ENCODE results near the gene GHITM.
"Not testable (repeated sequence)": the region's sequence is repeated elsewhere in the genome, so short reads cannot be mapped to it uniquely, and the experiment has no call there.

GHITM gene, protein sequence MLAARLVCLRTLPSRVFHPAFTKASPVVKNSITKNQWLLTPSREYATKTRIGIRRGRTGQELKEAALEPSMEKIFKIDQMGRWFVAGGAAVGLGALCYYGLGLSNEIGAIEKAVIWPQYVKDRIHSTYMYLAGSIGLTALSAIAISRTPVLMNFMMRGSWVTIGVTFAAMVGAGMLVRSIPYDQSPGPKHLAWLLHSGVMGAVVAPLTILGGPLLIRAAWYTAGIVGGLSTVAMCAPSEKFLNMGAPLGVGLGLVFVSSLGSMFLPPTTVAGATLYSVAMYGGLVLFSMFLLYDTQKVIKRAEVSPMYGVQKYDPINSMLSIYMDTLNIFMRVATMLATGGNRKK

DNA sequence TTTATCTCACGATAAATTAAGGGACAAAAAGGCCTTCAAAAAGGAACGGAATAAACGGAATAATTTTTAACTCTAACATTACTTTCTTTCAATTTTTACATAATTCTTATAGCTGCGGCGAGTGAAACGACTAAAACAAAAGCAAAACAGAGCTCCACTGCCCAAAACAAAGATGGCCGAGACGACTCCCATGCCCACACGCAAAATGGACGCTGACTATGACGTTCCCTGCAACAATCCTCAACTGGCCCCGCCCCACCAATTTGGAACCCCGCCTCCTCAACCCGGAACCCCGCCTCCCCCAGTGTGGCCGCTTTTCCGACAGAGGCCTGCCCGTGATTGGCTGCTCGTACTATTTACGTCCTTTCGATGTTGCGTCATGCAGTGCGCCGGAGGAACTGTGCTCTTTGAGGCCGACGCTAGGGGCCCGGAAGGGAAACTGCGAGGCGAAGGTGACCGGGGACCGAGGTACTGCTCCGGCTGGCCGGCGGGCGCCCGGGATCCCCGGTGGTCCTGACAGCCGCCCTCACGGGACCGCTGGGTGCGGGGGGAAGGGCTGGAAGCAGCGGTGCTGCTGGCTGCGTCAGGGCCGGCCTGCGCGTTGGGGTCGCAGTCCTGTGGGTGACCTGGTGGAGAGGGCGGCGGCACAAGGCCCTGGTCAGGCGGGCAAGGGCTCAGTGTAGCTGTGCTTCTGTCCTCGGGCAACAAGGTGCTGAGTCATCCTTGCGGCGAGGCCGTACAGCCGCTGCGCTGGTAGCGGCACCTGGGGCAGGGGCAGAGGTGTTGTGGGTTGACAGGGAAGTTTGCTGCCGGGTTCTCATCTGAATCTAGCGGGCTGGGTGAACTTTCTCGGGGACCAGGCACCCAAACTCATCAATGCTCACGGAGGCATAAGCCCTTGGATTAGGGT, at the start of gene GHITM:
Gene GHITM, plus strand, starts transcription at position 384 of the 910 bp plus-strand sequence. CDS start 1,992 bp downstream, outside the sequence.
- peak; percentile 99 for DNase-seq

DNA sequence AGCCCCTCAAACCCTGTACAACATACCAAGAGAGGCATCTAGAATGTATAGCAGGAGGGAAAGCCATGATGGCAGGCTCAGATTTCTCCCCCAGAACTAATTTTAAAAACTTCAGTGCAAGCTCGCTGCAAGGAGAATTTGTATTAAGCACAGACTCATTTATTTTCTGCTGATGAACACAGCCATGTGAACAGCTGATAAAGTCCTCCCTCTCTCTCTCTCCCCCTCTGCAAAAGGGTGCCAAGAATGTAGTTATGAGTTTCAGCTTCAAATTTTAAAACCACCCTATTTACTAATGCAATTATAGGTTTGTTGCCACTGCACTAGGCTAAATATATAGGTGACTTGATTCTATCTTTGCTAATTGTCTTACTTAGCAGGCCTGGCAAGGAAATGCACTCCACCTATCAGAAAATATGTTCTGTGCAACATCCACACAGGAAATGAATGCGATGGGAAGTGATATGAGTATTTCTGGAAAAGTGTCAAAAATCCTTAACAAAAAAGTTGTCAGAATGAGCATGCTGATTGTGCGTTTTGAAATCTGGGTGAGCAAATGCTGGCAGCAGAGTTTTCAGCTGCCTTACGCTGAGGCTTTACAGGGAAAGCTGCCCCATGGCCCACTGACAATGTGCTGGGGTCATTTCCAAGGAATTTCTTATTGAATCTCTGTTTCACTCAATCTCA, 43.4 kb upstream of the GHITM start:
- no peak for DNase-seq

DNA sequence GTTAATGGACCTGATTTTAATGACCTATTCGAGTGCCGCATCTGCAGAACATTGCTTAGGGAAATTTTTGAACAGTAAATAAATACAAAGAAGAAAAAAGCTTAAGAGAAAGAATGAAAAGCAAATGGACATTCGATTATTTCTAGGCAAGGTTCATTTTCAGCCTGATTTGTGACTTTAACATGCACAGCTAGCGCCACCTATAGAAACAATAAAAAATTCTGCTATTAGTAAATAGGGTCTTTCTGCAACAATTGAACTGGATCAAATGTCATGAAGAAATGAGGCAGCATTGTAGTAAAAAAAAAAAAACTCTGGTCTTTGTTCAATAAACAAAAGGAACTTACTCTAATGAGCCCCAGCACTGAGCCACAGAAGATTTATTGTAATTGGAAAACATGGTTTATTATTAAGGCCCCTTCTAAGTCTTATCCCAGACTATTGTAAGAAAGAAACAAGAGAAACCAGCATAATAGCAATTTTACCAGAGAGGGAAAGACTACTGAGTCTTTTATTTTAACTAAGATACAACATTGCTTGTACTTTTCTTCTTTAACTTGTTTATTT, 41.4 kb upstream of the GHITM start:
- no peak for DNase-seq

DNA sequence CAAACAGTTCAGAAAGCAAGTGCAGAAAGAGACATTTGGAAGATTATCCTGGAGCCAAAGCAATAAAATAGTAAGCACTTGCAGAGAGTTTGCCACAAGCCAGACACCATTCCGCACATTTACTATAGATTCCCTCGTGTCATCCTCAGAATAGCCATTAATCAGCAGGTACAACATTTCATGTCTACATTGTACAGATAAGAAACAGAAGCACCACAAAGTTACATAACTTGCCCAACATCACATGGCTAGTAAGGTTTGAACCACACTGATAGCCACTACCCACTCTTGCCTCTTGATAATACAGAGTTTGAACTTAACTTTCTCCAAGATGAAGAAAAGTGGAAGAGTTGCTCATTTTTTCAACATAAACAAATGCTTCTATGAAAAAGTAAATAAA, 40.6 kb upstream of the GHITM start:
- no peak for DNase-seq

DNA sequence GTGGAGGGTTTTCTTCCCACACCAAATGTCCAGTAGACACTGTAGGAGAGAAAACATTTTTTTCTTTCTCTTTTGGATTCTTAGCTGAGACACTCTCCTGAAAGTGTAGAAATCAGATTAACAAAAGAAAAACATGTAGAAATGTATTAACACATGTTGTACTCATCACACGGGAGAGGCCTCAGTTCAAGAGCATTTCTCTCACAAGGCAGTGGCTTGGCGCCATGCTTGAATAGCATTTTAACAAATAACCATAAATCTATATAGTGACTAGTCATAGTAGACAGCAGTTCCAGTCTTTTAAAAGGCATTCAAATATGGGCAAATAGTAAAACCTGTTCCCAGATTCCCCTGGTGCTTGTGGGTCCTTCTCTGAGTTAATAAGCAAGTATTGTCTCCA, 38.3 kb upstream of the GHITM start:
- no peak for DNase-seq

DNA sequence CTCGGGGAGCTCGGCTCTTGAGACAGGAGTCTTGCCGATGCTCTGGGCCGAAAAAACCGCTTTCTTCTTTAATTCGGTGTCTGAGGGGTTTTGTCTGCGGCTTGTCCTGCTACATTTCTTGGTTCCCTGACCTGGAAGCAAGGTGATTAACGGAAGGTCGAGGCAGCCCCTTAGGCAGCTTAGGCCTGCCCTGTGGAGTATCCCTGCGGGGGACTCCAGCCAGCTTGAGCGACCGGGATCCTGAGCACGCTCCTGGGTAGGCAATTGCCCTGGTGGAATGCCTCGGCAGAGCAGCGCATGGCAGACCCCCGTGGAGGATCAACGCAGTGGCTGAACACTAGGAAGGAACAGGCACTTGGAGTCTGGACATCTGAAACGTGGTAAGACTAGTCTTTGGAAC, 30.5 kb upstream of the GHITM start:
- no peak for DNase-seq

DNA sequence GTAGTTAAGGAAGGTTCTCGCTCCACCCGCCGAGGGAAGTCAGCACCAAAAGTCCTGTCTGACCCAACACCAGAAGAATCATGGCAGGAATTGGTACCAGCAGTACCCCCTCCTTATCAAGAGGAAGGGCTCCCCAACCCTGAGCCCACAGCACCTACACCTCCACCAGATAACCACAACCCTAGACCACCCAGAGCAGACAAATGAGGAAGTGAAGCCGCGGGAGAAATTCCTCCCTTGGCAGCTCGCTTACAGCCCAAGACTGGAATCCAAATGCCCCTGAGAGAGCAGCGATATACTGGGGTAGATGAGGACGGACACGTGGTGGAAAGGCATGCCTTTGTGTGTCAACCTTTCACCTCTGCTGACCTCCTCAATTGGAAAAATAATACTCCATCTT, 29.5 kb upstream of the GHITM start:
- DNase-seq = not testable (repeated sequence)

DNA sequence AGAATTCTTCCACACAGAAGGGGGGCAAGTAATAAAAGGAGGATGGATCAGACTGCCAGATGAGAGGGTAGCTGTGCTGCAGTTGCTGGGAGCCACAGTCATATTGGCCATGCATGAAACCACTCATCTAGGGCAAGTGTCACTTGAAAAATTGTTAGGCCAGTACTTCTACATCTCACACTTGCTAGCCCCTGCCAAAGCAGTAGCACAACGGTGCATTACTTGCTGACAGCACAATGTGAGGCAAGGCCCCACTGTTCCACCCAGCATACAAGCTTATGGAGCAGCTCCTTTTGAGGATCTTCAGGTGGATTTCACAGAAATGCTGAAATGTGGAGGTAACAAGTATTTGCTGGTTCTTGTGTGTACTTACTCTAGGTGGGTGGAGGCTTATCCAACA, 25.8 kb upstream of the GHITM start:
- DNase-seq = not testable (repeated sequence)

DNA sequence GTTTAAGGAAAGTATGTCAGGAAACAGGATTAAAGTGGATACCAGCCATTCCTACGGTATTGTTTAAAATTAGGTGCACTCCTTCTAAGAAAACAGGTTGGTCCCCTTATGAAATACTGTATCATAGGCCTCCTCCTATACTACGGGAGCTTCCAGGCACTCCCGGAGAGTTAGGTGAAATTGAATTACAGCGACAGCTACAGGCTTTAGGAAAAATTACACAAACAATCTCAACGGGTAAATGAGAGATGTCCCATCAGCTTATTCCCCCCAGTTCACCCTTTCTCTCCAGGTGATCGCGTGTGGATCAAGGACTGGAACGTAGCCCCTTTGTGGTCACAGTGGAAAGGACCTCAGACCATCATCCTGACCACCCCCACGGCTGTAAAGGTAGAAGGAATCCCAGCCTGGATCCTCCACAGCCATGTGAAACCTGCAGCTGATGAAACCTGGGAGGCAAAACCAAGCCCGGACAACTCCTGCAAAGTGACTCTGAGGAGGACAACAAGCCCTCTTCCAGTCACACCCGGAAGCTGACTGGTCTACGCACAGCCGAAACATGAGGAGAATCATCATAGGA, 25.1 kb upstream of the GHITM start:
- DNase-seq = no peak

DNA sequence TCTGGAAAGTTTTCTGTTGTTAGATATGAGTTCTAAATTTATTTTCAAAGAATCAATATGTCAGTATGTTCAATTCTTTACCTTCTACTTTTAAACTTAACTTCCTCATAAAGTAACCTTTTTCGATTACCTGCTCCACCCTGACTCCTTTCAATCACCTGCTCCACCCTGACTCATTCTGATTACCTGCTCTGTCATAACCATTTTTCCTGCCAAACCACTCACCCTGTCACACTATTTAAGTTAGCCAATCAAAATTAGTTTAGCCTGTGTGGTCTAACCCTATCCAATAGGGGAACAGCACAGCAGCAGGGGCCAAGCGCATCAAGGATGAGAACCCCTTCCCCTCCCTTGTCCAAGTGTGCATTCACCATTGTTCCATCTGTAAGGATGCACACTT, 22.1 kb upstream of the GHITM start:
- not testable (repeated sequence) for DNase-seq

DNA sequence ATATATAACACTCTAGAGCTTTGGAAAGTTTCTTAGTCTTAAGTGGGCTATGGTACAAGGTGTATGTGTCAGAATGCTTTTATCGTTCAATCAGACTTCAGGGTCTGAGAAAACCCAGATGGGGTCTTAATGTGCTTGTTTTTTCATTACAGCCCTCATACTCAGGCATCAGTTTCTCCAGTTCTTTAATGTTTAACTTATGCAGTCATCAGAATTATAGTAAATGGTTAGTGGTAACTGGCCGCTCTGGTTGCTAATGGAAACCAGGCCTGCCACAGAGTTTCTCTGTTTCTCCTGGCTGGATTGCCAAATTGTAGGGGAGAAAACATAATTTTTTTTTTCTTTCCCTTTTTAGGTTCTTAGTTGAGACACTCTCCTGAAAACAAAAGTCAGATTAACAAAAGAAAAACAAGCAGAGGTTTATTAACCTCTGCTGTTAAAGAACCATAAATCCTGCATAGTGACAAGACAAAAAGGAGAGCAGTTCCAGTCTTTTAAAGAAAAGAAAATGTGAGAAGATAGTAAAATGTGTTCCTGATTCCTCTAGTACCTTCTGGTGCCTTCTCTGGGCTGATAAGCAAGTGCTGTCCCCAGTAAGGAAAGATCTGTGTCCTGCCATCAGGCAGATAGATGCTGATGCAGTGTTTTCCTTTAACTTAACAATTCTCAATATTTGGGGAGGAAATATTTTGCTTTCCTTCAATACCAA, 21.5 kb upstream of the GHITM start:
- no peak for DNase-seq

DNA sequence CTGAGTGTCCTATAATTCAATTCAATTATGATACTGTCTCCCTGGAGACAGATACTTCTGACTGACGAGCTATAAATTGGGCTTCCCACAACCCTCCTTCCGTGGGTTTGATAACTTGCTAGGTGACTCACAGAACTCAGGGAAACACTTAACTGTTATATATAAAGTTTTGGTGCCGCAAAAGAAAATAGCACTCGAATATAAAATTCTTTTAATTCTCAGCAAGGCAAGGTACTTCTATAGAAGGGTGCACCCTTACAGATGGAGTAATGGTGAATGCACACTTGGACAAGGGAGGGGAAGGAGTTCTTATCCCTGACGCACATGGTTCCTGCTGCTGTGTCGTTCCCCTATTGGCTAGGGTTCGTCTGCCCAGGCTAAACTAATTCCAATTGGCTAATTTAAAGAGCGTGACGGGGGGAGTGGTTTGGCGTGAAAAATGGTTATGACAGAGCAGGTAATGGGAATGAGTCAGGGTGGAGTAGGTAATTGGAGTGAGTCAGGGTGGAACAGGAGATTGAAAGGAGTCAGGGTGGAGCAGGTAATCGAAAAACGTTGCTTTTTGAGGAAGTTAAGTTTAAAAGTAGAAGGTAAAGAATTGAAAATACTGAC, 20.8 kb upstream of the GHITM start:
- no peak for DNase-seq

DNA sequence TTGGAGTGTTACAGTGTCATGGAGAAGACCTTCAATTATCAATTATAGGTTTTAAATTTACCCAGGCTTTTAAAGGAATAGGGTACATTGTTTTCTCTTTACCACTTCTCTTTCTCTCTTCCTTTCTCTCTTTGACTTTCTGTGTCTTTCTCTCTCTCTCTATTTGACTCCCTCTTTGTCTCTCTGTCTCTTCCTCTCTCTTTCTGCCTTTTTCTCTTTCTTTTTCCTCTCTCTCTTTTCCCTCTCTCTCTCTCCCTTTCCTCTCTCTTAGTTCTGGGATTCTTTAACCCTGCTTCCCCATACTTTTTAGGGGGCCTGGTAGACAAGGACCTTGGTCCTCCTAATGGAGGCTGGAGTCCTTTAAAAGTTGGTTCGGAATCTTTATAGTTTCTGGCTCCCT, 15.9 kb upstream of the GHITM start:
- DNase-seq = no peak

DNA sequence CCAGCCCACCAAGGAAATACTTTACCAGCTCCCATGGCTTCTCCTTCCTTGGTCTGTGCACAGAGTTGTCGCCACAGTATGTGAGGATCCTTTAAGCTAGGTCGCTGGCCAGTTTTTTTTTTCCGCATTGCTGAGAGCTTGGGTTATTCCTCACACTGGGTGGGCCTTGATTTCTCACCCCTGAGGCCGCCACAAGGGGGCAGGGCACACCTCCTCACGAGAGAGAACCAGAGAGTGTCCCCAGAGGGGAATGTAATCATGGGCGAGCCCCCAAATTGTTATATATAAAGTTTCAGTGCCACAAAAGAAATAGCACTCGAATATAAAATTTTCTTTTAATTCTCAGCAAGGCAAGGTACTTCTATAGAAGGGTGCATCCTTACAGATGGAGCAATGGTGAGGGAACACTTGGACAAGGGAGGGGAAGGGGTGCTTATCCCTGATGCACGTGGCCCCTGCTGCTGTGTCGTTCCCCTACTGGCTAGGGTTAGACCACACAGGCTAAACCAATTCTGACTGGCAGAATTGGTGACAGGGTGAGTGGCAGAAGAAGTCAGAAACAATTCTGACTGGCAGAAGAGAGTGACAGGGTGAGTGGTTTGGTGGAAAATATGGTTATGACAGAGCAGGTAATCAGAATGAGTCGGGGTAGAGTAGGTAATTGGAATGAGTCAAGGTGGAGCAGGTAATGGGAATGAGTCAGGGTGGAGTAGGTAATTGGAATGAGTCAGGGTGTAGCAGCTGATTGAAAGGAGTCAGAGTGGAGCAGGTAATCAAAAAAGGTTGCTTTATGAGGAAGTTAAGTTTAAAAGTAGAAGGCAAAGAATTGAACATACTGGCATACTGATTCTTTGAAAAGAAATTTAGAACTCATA, 13.2 kb upstream of the GHITM start:
- peak; percentile 9 for DNase-seq

DNA sequence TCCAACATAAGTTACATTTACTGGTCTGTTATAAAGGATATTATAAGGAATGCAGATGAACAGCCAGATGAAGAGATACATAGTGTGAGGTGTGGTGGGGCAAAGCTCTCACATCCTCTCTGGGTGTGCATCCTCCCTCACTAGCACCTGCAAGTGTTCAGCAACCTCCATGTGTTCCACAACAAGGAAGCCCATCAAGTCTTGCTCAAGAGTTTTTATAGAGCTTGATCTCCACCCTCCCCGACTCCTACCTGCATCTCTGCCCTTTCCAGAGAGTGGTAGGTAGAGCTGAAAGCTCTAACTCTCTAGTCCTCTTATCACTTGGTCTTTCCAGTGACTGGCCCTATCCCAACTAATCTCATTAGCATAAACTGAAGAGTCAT, 12.5 kb upstream of the GHITM start:
- DNase-seq = no peak

DNA sequence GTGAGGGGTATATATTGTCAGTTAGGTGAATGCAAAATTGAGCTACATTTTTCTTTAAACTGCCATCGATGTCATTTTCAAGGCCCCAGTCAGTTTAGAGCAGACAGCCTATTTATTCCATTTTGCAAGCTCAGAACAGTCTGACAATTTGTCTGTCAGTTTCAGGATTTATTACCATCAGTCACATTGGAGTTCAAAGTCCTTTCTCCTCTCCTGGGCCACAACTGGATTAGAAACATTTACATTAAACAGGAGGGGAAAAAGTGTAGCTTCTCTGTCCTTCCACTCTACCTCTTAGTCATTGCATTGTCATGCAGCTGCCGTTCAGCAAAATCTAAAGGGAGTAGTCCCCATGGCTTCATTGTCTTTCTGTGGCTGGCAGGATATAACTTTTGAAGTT, 3.5 kb upstream of the GHITM start:
- no peak for DNase-seq

DNA sequence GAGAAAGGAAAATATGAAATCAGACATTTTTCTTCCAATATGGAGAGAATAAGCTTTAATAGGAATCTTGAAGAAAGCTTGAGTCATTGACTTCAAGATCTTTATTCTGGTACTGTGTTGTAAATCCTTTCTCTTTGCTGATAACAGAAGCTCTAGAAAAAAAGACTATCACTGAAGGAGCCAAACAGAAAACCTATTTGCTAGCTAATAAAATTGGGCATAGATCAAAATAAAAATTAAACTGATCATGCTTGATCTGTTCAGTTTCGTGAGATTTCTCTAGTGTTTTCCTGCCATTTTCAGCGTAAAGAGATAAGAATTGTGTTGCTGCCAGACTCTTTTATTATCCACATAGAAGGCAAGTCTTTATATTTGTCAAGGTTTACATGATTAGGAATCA, 1.5 kb upstream of the GHITM start:
- no peak for DNase-seq

DNA sequence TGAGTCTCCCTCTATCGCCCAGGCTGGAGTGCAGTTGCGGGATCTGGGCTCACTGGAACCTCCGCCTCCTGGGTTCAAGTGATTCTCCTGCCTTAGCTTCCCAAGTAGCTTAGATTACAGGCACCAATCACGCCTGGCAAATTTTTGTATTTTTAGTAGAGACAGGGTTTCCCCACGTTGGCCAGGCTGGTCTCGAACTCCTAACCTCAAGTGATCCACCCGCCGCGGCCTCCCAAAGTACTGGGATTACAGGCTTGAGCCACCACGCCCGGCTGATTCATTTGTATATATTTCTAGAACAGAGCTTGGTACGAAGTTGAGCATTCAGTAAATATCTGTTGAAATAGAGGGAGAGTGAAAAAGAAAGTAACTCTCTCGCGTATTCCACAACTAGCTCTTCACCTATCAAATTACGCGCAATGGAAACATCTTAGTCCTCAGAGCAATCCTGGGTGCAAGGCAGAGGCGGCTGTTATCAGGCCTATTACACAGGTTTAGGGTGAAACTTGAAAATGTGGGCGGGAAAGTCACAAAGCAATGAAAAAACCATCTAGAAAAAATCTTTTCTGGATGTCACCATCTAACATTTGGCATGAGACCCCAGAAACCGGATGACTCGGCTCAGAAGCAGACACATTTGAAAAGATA, 707 bp upstream of the GHITM start:
- peak; percentile 73 for DNase-seq

DNA sequence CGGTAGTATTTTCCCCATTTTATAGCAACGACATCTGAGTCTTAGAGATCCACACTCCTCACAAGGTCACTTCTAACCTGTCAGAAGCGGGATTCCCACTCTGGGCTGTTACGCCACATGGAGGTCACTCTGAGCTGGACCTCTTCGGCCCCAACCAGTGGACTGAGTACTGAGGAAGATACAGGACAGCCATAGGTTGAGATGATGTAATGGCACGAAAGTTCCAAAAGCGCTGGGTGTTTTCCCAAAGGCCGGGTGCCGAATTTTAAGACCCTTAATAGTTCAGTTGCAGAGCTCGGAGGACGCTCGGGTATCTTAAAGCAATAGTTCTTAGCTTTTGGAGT, 699 bp downstream of the GHITM start:
- DNase-seq = no peak

DNA sequence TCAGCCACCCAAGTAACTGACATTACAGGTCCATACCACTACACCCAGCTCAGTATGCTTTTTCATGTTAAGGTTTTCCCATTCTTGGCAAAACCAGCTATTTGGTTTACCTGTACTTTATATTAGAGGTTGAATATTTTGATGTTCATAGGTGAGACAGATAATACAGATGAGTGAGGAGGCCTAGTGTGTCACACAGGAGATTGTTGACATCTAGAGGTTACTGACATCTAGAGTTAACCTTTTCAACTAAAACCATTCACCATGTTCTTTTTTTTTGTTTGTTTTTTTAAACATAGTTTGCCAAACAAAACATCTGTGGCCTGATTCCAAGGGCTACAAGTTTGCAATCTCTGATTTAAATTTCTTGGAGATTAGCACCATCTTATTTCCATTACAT, 8.0 kb downstream of the GHITM start:
- DNase-seq = no peak

All from stimulated activated CD4-positive, alpha-beta T cell treated with anti-CD3 and anti-CD28 coated beads, Interleukin-15, amount 100 ng/mL, for 24 hours (primary cell).